ENCODE measurements around the gene P4HTM. TPM values are rescaled to one million over a fixed set of nuclear protein-coding genes. Genes with fewer than 3 reads are reported as not detected.

Gene P4HTM
- total and polyA plus RNA-seq, 2 of the 8 experiments (the other 6 are each of a cell fraction or from before 2014, with no cell fraction given) = 19.1 to 25.4 TPM

DNA sequence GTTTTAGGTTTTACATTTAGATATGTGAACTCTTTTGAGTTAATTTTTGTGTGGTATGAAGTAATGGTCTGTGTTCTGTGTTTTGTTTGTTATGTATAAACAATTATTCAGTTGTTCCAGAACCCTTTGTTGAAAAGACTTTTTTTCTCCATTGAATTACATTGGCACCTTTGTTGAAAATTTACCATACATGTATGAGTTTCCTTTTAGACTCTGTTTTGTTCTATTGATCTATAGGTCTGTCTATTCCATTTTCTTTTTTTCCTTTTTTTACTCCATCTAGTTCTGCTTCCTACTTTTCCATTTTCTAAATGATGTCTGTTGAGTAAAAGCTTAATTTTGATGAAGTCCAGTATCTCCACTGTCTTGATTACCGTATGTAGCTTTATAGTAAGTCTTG is 40.0 kb upstream of the P4HTM start:
- Histone ChIP-seq H3K27me3 (replicated peaks in 1 of 4; ENCODE audit: control insufficient read depth in 3 of 4, extremely low read depth in 1 of 4, insufficient read depth in 3 of 4, low read length in 3 of 4) (no peaks in the 10 kb centered on the region), H2BK120ac (replicated peaks; ENCODE audit: low read depth, low read length) (no peak overlapping the region), H2BK5ac (ENCODE audit: low read depth, low read length) (no peak overlapping the region), H2BK15ac (ENCODE audit: low read length) (no peak overlapping the region), H3K4me3 (ENCODE audit: extremely low read depth in 1 of 4, insufficient read depth in 2 of 4, low read depth in 3 of 4, low read length in 4 of 4) (no peak overlapping the region), H4K8ac (ENCODE audit: extremely low read depth, insufficient read depth, low read length) (no peak overlapping the region), H4K20me1 (replicated peaks in 1 of 2; ENCODE audit: control insufficient read depth in 1 of 2, insufficient read depth in 2 of 2, low read length in 2 of 2) (peaks cover 0 to 5% of the 10 kb centered on the region in 2 experiments), H3K9me3 (ENCODE audit: insufficient read depth in 2 of 2, low read depth in 1 of 2, low read length in 1 of 2) (no peaks in the 10 kb centered on the region), H3K56ac (replicated peaks; ENCODE audit: insufficient read length, low read depth, low read length) (no peak overlapping the region), H3K23ac (ENCODE audit: insufficient read length) (no peak overlapping the region), H2AK5ac (ENCODE audit: low read depth, low read length) (no peak overlapping the region), H3K9ac (replicated peaks in 1 of 4; ENCODE audit: extremely low read depth in 1 of 4, low read depth in 3 of 4, low read length in 3 of 4) (no peak overlapping the region), H3K14ac (ENCODE audit: insufficient read length) (no peak overlapping the region), H3K4me2 (ENCODE audit: insufficient read depth in 1 of 2, low read depth in 2 of 2, low read length in 2 of 2) (no peak overlapping the region), H3K79me2 (ENCODE audit: control insufficient read depth in 1 of 2, insufficient read depth in 2 of 2, low read length in 2 of 2) (peaks cover 0 to 51% of the 10 kb centered on the region in 2 experiments; a peak in 2 of 4 replicates), H4K5ac (ENCODE audit: insufficient read length, low read depth, low read length) (no peak overlapping the region), H2BK12ac (ENCODE audit: low read depth, low read length) (no peak overlapping the region), H3K4me1 (replicated peaks in 1 of 4; ENCODE audit: control insufficient read depth in 3 of 4, insufficient read depth in 4 of 4, low read length in 3 of 4) (peaks cover 0 to 7% (median 0%) of the 10 kb centered on the region in 4 experiments; a peak in 2 of 7 replicates), H3K36me3 (ENCODE audit: control insufficient read depth in 2 of 4, insufficient read depth in 4 of 4, low read length in 3 of 4) (peaks cover 0 to 3% (median 0%) of the 10 kb centered on the region in 4 experiments; a peak in 3 of 8 replicates), H3K23me2 (ENCODE audit: low read depth, low read length) (no peaks in the 10 kb centered on the region), H3K79me1 (ENCODE audit: low read depth, low read length) (no peaks in the 10 kb centered on the region; the same call in 1 of the 2 replicates), H3K18ac (ENCODE audit: extremely low read depth, low read length) (no peak overlapping the region), H2AFZ (ENCODE audit: low read length) (no peak overlapping the region), H2BK20ac (ENCODE audit: low read length) (no peak overlapping the region), H3K4ac (replicated peaks; ENCODE audit: insufficient read length, low read depth, low read length) (no peak overlapping the region), H3K27ac (ENCODE audit: low read depth, low read length) (no peak overlapping the region), H4K91ac (replicated peaks; ENCODE audit: insufficient read length, low read length) (no peak overlapping the region)
- ChIA-PET CTCF (ENCODE audit: partially characterized antibody) (interaction anchor here (0.5 to 6.1 kb wide), 5 partner anchors 8 to 240 kb away, joined by 3 to 53 read pairs (median 4); no protein-coding TSS in a partner anchor), POLR2A (ENCODE audit: partially characterized antibody) (no interaction called here)
- WGBS, 2 experiments (ENCODE audit: extremely low coverage in 1 of 2, insufficient coverage in 1 of 2, insufficient read length in 1 of 2, insufficient replicate concordance in 2 of 2, low coverage in 1 of 2, low lambda C conversion rate in 2 of 2, missing lambda C conversion rate in 1 of 2) = 100% methylated on average over 1 of the region's 1 CpG; no CpG with 5 or more reads in 1 of the 2 experiments
- FAIRE-seq (no peak), DNase-seq (ENCODE audit: low read depth in 1 of 2, low spot score in 2 of 2) (no peak)
- no peak for TF ChIP-seq BCL11A (IDR thresholded peaks at IDR 0.05; ENCODE audit: low read depth in 2 of 2, low read length in 2 of 2)
- no peak for TF ChIP-seq KDM1A (IDR thresholded peaks at IDR 0.05; ENCODE audit: borderline replicate concordance, low read length)
- TF ChIP-seq KDM5A (IDR thresholded peaks at IDR 0.05; ENCODE audit: low read length) = no peak
- no peak for TF ChIP-seq RXRA (IDR thresholded peaks at IDR 0.05; ENCODE audit: insufficient read depth, low read depth, low read length)
- TF ChIP-seq HDAC2 (IDR thresholded peaks at IDR 0.05; ENCODE audit: borderline replicate concordance in 1 of 2, low read depth in 2 of 2, low read length in 2 of 2) = no peak
- no peak for TF ChIP-seq SIRT6 (IDR thresholded peaks at IDR 0.05; ENCODE audit: low read length)
- TF ChIP-seq TEAD4 (IDR thresholded peaks at IDR 0.05; ENCODE audit: low read depth, low read length) = no peak
- no peak for TF ChIP-seq EGR1 (IDR thresholded peaks at IDR 0.05; ENCODE audit: borderline replicate concordance, low read depth, low read length)
- TF ChIP-seq, protein P1, sequence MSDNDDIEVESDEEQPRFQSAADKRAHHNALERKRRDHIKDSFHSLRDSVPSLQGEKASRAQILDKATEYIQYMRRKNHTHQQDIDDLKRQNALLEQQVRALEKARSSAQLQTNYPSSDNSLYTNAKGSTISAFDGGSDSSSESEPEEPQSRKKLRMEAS (IDR thresholded peaks at IDR 0.05) = no peak

Measured in H1 (cell line).